SK-N-MC (cell line): ENCODE results near the gene DYNLRB2.

ENCODE experiments used
- DNase-seq: peaks from one replicate; pipeline ENCODE4 v3.0.0-alpha.2; 2011; ENCODE audit warnings: low read depth, low spot score
- H3K27ac ChIP-seq: fragments of 200-600 bp; sonication (generic); 2 replicates; pipeline ENCODE4 v1.5.1; 2016; ENCODE audit warnings: mixed run types
- H3K36me3 ChIP-seq: fragments of 200-600 bp; sonication (generic); 2 replicates; pipeline ENCODE4 v1.6.1; 2017; ENCODE audit warnings: antibody characterized with exemption, low read length, mixed read lengths; ENCODE audit not compliant: insufficient read depth
- H3K4me3 ChIP-seq: fragments of 200-600 bp; sonication (generic); 2 replicates; pipeline ENCODE4 v1.5.1; 2016
- H3K9ac ChIP-seq: fragments of 200-600 bp; sonication (generic); 2 replicates; pipeline ENCODE4 v1.8.0; 2017; ENCODE audit warnings: mixed run types, mixed read lengths; ENCODE audit not compliant: insufficient read length
- H3K9me3 ChIP-seq: fragments of 200-600 bp; sonication (generic); 2 replicates; pipeline ENCODE4 v1.6.1; 2017; ENCODE audit warnings: low read depth, mild to moderate bottlenecking, antibody characterized with exemption, low read length, moderate library complexity, mixed read lengths
- EZH2 ChIP-seq: fragments of 200-600 bp; sonication (generic); IDR thresholded peaks from one replicate; pipeline ENCODE4 v1.6.1; 2017; ENCODE audit warnings: antibody characterized with exemption
- FOXP2 ChIP-seq: optimal IDR thresholded peaks from 2 replicates; pipeline ENCODE3; 2011; ENCODE audit warnings: mild to moderate bottlenecking, moderate library complexity; ENCODE audit not compliant: insufficient read depth; ENCODE audit errors: extremely low read length, control extremely low read depth
- POLR2AphosphoS5 ChIP-seq: IDR thresholded peaks from 2 replicates; pipeline ENCODE4 v1.6.1; 2012; ENCODE audit warnings: mild to moderate bottlenecking, low read depth, low read length, borderline replicate concordance

DYNLRB2 gene

GRCh38 chr16:80585764-80586163, 45.0 kb downstream of the DYNLRB2 start:
- DNase-seq = no peak
- Histone ChIP-seq H3K9me3 (no peaks in the 10 kb centered on the region), H3K36me3 (no peaks in the 10 kb centered on the region), H3K27ac (no peak overlapping the region), H3K9ac (no peak overlapping the region), H3K4me3 (no peak overlapping the region)
- no peak for TF ChIP-seq POLR2AphosphoS5
- no peak for TF ChIP-seq FOXP2
- no peak for TF ChIP-seq EZH2

GRCh38 chr16:80586476-80586875, 45.7 kb downstream of the DYNLRB2 start:
- TF ChIP-seq POLR2AphosphoS5 = no peak
- no peak for TF ChIP-seq FOXP2
- TF ChIP-seq EZH2 = no peak
- Histone ChIP-seq H3K4me3 (no peak overlapping the region), H3K9ac (no peak overlapping the region), H3K36me3 (no peaks in the 10 kb centered on the region), H3K27ac (no peak overlapping the region), H3K9me3 (no peaks in the 10 kb centered on the region)
- DNase-seq = no peak

- Histone ChIP-seq H3K4me3 (no peak overlapping the region), H3K9ac (no peak overlapping the region), H3K9me3 (no peaks in the 10 kb centered on the region), H3K36me3 (no peaks in the 10 kb centered on the region), H3K27ac (no peak overlapping the region)
- no peak for TF ChIP-seq POLR2AphosphoS5
- TF ChIP-seq FOXP2 = no peak
- TF ChIP-seq EZH2 = no peak
- DNase-seq = no peak
Measured at GRCh38 chr16:80587071-80587470, 46.3 kb downstream of the DYNLRB2 start.

- Histone ChIP-seq H3K36me3 (no peaks in the 10 kb centered on the region), H3K9me3 (no peaks in the 10 kb centered on the region), H3K9ac (no peak overlapping the region), H3K27ac (no peak overlapping the region), H3K4me3 (no peak overlapping the region)
- no peak for DNase-seq
- no peak for TF ChIP-seq FOXP2
- TF ChIP-seq EZH2 = no peak
- TF ChIP-seq POLR2AphosphoS5 = no peak
Measured at GRCh38 chr16:80591071-80591915, 50.5 kb downstream of the DYNLRB2 start.

- Histone ChIP-seq H3K27ac (no peak overlapping the region), H3K9me3 (no peaks in the 10 kb centered on the region), H3K9ac (no peak overlapping the region), H3K4me3 (no peak overlapping the region), H3K36me3 (no peaks in the 10 kb centered on the region)
- no peak for TF ChIP-seq POLR2AphosphoS5
- no peak for TF ChIP-seq FOXP2
- no peak for TF ChIP-seq EZH2
- DNase-seq = no peak
Measured at GRCh38 chr16:80592273-80592672, 51.5 kb downstream of the DYNLRB2 start.

GRCh38 chr16:80594756-80595155, 54.0 kb downstream of the DYNLRB2 start:
- DNase-seq = no peak
- Histone ChIP-seq H3K36me3 (no peaks in the 10 kb centered on the region), H3K9ac (no peak overlapping the region), H3K9me3 (no peaks in the 10 kb centered on the region), H3K4me3 (no peak overlapping the region), H3K27ac (no peak overlapping the region)
- TF ChIP-seq FOXP2 (no peak), EZH2 (no peak), POLR2AphosphoS5 (no peak)

GRCh38 chr16:80596507-80597207, 55.9 kb downstream of the DYNLRB2 start:
- Histone ChIP-seq H3K4me3 (no peak overlapping the region), H3K36me3 (no peaks in the 10 kb centered on the region), H3K9ac (no peak overlapping the region), H3K27ac (no peak overlapping the region), H3K9me3 (no peaks in the 10 kb centered on the region)
- no peak for DNase-seq
- TF ChIP-seq EZH2 = no peak
- TF ChIP-seq FOXP2 = no peak
- no peak for TF ChIP-seq POLR2AphosphoS5

- TF ChIP-seq FOXP2 (no peak), POLR2AphosphoS5 (no peak), EZH2 (no peak)
- H3K9me3 ChIP-seq = no peaks in the 10 kb centered on the region
Measured at GRCh38 chr16:80599466-80599865, 58.7 kb downstream of the DYNLRB2 start.

More at GRCh38 chr16:80599466-80599865, 58.7 kb downstream of the DYNLRB2 start:
- DNase-seq = no peak
- H3K36me3 ChIP-seq = no peaks in the 10 kb centered on the region
- no peak overlapping the region for H3K4me3 ChIP-seq
- H3K9ac ChIP-seq = no peak overlapping the region
- H3K27ac ChIP-seq = no peak overlapping the region
